WTC11 (cell line): ENCODE measurements around the gene LPCAT1. TPM values are rescaled to one million over a fixed set of nuclear protein-coding genes. Genes with fewer than 3 reads are reported as not detected.

Experiments used
- ATAC-seq: fragments of 200-7000 bp; cut with Tn5 transposase; 2 replicates; pipeline ENCODE4 v1.10.0; 2021; ENCODE audit warnings: mild to moderate bottlenecking, moderate library complexity
- CTCF ChIA-PET: fragments of 300-600 bp; sonication (Branson Sonifier 250); formaldehyde crosslinking; loops from one replicate; lab custom pipeline; 2021; ENCODE audit warnings: antibody characterized with exemption; lab: Charles Lee
- POLR2A ChIA-PET: fragments of 350-600 bp; sonication (Branson Sonifier 250); formaldehyde crosslinking; loops from one replicate; lab custom pipeline; 2021; ENCODE audit warnings: antibody characterized with exemption; lab: Charles Lee
- DNase-seq: peaks from one replicate; pipeline ENCODE4 v3.0.0; 2021; ENCODE audit warnings: low spot score
- H3K27ac Mint-ChIP-seq: 2 replicates; pipeline ENCODE4 v1.8.0; 2021; ENCODE audit warnings: mixed read lengths
- H3K27me3 Mint-ChIP-seq: 2 replicates; pipeline ENCODE4 v1.8.0; 2021; ENCODE audit warnings: low read depth, mild to moderate bottlenecking, moderate library complexity, mixed read lengths
- H3K36me3 Mint-ChIP-seq: 2 replicates; pipeline ENCODE4 v1.8.0; 2021; ENCODE audit warnings: mixed read lengths
- H3K4me1 Mint-ChIP-seq: 2 replicates; pipeline ENCODE4 v1.8.0; 2022; ENCODE audit warnings: mixed read lengths
- H3K4me3 Mint-ChIP-seq: 2 replicates; pipeline ENCODE4 v1.8.0; 2021; ENCODE audit warnings: mild to moderate bottlenecking, moderate library complexity, mixed read lengths
- H3K9me3 Mint-ChIP-seq: 2 replicates; pipeline ENCODE4 v1.8.0; 2021; ENCODE audit warnings: mixed read lengths
- CBFB ChIP-seq: sonication (generic); formaldehyde crosslinking; IDR thresholded peaks from 2 replicates; pipeline ENCODE4 v1.8.1; 2022; ENCODE audit warnings: mild to moderate bottlenecking, low read depth, missing genetic modification reagents
- E2F4 ChIP-seq: sonication (generic); formaldehyde crosslinking; IDR thresholded peaks from 2 replicates; pipeline ENCODE4 v1.8.1; 2022; ENCODE audit warnings: low read depth, mild to moderate bottlenecking, moderate library complexity, missing genetic modification reagents, borderline replicate concordance
- ETV6 ChIP-seq: sonication (generic); formaldehyde crosslinking; IDR thresholded peaks from 2 replicates; pipeline ENCODE4 v1.8.1; 2022; ENCODE audit warnings: mild to moderate bottlenecking, missing genetic modification reagents
- FOXK1 ChIP-seq: sonication (generic); formaldehyde crosslinking; IDR thresholded peaks from 2 replicates; pipeline ENCODE4 v1.8.0; 2022; ENCODE audit warnings: mild to moderate bottlenecking, moderate library complexity, missing genetic modification reagents
- GTF2I ChIP-seq: fragments of 250-450 bp; sonication (Bioruptor Pico); conservative IDR thresholded peaks from 2 replicates; pipeline ENCODE4 v1.4.0; 2021; ENCODE audit warnings: mild to moderate bottlenecking
- HMGA2 ChIP-seq: fragments of 250-450 bp; sonication (Bioruptor Pico); IDR thresholded peaks from 2 replicates; pipeline ENCODE4 v1.4.0; 2021; ENCODE audit warnings: mild to moderate bottlenecking, moderate library complexity
- MLX ChIP-seq: sonication (generic); formaldehyde crosslinking; IDR thresholded peaks from 2 replicates; pipeline ENCODE4 v1.8.1; 2023; ENCODE audit warnings: mild to moderate bottlenecking, missing genetic modification reagents, moderate library complexity
- NFYB ChIP-seq: sonication (generic); formaldehyde crosslinking; conservative IDR thresholded peaks from 2 replicates; pipeline ENCODE4 v1.8.0; 2022; ENCODE audit warnings: low read depth, missing genetic modification reagents
- NR3C1 ChIP-seq: sonication (generic); formaldehyde crosslinking; conservative IDR thresholded peaks from 2 replicates; pipeline ENCODE4 v1.8.1; 2023; ENCODE audit warnings: low read depth, mild to moderate bottlenecking, missing genetic modification reagents
- ZBTB21 ChIP-seq: sonication (generic); formaldehyde crosslinking; IDR thresholded peaks from 2 replicates; pipeline ENCODE4 v1.8.1; 2023; ENCODE audit warnings: mild to moderate bottlenecking, missing genetic modification reagents, borderline replicate concordance
- ZNF263 ChIP-seq: sonication (generic); formaldehyde crosslinking; IDR thresholded peaks from 2 replicates; pipeline ENCODE4 v1.8.1; 2022; ENCODE audit warnings: low read depth, mild to moderate bottlenecking, moderate library complexity, missing genetic modification reagents
- ZNF281 ChIP-seq: sonication (generic); formaldehyde crosslinking; IDR thresholded peaks from 2 replicates; pipeline ENCODE4 v1.8.0; 2023; ENCODE audit warnings: mild to moderate bottlenecking, missing genetic modification reagents
- ZNF671 ChIP-seq: fragments of 250-450 bp; sonication (Bioruptor Pico); IDR thresholded peaks from 2 replicates; pipeline ENCODE4 v1.8.0; 2021; ENCODE audit warnings: mild to moderate bottlenecking
- total RNA-seq: library from RNA; stranded (reverse); gene quantifications from 3 replicates; pipeline ENCODE4 v1.2.3, GENCODE V29; 2021
- TF ChIP-seq, protein P1 (sequence below): fragments of 250-450 bp; sonication (Bioruptor Pico); IDR thresholded peaks from 2 replicates; pipeline ENCODE4 v2.1.2; 2022; ENCODE audit warnings: mild to moderate bottlenecking, moderate library complexity
- TF ChIP-seq, protein P2 (sequence below): sonication (generic); formaldehyde crosslinking; IDR thresholded peaks from 2 replicates; pipeline ENCODE4 v1.8.1; 2022; ENCODE audit warnings: missing genetic modification reagents, borderline replicate concordance
- TF ChIP-seq, protein P3 (sequence below): fragments of 250-450 bp; sonication (Bioruptor Pico); IDR thresholded peaks from 2 replicates; pipeline ENCODE4 v1.8.0; 2021; ENCODE audit warnings: mild to moderate bottlenecking
- TF ChIP-seq, protein P4 (sequence below): fragments of 250-450 bp; sonication (Bioruptor Pico); IDR thresholded peaks from 2 replicates; pipeline ENCODE4 v1.9.0; 2021; ENCODE audit warnings: moderate library complexity, mild to moderate bottlenecking, inconsistent platforms, borderline replicate concordance
- TF ChIP-seq, protein P5 (sequence below): sonication (generic); formaldehyde crosslinking; IDR thresholded peaks from 2 replicates; pipeline ENCODE4 v1.8.0; 2022; ENCODE audit warnings: mild to moderate bottlenecking, missing genetic modification reagents
- TF ChIP-seq, protein P6 (sequence below): sonication (generic); formaldehyde crosslinking; IDR thresholded peaks from 2 replicates; pipeline ENCODE4 v1.8.1; 2023; ENCODE audit warnings: mild to moderate bottlenecking, moderate library complexity, missing genetic modification reagents

Gene LPCAT1
- total RNA-seq, 1 experiment from 2014 or later: 206 TPM

DNA sequence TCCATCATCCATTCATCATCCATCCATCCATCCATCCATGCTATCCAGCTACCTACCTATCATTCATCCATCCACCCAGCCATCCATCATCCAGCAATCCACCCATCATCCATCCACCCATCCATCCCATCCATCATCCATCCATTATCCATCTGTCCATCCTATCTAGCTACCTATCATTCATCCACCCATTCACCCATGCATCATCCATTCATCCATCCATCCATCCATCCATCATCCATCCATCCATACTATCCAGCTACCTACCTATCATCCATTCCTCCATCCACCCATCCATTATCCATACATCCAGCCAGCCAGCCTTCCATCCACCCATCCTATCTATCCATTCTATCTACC lies 104.9 kb downstream of the LPCAT1 start:
- Mint-ChIP-seq H3K36me3 (no peaks in the 10 kb centered on the region), H3K27ac (no peak overlapping the region)
- DNase-seq (no peak), ATAC-seq (no peak)
- TF ChIP-seq E2F4 (CRISPR knock-in tag) (no peak), HMGA2 (no peak), ZBTB21 (no peak), ZNF281 (CRISPR knock-in tag) (no peak), FOXK1 (no peak), MLX (CRISPR knock-in tag) (no peak), ZNF263 (CRISPR knock-in tag) (no peak), ZNF671 (no peak), NFYB (no peak), NR3C1 (no peak), CBFB (no peak), ETV6 (CRISPR knock-in tag) (no peak), GTF2I (CRISPR knock-in tag) (no peak)
- TF ChIP-seq, protein P1, sequence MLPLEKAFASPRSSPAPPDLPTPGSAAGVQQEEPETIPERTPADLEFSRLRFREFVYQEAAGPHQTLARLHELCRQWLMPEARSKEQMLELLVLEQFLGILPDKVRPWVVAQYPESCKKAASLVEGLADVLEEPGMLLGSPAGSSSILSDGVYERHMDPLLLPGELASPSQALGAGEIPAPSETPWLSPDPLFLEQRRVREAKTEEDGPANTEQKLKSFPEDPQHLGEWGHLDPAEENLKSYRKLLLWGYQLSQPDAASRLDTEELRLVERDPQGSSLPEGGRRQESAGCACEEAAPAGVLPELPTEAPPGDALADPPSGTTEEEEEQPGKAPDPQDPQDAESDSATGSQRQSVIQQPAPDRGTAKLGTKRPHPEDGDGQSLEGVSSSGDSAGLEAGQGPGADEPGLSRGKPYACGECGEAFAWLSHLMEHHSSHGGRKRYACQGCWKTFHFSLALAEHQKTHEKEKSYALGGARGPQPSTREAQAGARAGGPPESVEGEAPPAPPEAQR: no peak
- TF ChIP-seq, protein P2, sequence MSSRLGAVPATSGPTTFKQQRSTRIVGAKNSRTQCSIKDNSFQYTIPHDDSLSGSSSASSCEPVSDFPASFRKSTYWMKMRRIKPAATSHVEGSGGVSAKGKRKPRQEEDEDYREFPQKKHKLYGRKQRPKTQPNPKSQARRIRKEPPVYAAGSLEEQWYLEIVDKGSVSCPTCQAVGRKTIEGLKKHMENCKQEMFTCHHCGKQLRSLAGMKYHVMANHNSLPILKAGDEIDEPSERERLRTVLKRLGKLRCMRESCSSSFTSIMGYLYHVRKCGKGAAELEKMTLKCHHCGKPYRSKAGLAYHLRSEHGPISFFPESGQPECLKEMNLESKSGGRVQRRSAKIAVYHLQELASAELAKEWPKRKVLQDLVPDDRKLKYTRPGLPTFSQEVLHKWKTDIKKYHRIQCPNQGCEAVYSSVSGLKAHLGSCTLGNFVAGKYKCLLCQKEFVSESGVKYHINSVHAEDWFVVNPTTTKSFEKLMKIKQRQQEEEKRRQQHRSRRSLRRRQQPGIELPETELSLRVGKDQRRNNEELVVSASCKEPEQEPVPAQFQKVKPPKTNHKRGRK (CRISPR knock-in tag): no peak
- TF ChIP-seq, protein P3, sequence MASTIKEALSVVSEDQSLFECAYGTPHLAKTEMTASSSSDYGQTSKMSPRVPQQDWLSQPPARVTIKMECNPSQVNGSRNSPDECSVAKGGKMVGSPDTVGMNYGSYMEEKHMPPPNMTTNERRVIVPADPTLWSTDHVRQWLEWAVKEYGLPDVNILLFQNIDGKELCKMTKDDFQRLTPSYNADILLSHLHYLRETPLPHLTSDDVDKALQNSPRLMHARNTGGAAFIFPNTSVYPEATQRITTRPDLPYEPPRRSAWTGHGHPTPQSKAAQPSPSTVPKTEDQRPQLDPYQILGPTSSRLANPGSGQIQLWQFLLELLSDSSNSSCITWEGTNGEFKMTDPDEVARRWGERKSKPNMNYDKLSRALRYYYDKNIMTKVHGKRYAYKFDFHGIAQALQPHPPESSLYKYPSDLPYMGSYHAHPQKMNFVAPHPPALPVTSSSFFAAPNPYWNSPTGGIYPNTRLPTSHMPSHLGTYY: no peak
- TF ChIP-seq, protein P4, sequence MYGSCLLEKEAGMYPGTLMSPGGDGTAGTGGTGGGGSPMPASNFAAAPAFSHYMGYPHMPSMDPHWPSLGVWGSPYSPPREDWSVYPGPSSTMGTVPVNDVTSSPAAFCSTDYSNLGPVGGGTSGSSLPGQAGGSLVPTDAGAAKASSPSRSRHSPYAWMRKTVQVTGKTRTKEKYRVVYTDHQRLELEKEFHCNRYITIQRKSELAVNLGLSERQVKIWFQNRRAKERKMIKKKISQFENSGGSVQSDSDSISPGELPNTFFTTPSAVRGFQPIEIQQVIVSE (CRISPR knock-in tag): no peak
- TF ChIP-seq, protein P5, sequence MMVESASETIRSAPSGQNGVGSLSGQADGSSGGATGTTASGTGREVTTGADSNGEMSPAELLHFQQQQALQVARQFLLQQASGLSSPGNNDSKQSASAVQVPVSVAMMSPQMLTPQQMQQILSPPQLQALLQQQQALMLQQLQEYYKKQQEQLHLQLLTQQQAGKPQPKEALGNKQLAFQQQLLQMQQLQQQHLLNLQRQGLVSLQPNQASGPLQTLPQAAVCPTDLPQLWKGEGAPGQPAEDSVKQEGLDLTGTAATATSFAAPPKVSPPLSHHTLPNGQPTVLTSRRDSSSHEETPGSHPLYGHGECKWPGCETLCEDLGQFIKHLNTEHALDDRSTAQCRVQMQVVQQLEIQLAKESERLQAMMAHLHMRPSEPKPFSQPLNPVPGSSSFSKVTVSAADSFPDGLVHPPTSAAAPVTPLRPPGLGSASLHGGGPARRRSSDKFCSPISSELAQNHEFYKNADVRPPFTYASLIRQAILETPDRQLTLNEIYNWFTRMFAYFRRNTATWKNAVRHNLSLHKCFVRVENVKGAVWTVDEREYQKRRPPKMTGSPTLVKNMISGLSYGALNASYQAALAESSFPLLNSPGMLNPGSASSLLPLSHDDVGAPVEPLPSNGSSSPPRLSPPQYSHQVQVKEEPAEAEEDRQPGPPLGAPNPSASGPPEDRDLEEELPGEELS (CRISPR knock-in tag): no peak
- TF ChIP-seq, protein P6, sequence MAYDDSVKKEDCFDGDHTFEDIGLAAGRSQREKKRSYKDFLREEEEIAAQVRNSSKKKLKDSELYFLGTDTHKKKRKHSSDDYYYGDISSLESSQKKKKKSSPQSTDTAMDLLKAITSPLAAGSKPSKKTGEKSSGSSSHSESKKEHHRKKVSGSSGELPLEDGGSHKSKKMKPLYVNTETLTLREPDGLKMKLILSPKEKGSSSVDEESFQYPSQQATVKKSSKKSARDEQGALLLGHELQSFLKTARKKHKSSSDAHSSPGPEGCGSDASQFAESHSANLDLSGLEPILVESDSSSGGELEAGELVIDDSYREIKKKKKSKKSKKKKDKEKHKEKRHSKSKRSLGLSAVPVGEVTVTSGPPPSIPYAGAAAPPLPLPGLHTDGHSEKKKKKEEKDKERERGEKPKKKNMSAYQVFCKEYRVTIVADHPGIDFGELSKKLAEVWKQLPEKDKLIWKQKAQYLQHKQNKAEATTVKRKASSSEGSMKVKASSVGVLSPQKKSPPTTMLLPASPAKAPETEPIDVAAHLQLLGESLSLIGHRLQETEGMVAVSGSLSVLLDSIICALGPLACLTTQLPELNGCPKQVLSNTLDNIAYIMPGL: no peak
- TF ChIP-seq, all 79 proteins: peak for 0
- H3K9me3 Mint-ChIP-seq: peaks cover 25% of the 10 kb centered on the region
- H3K4me1 Mint-ChIP-seq: no peaks in the 10 kb centered on the region
- H3K4me3 Mint-ChIP-seq: no peak overlapping the region
- ChIA-PET CTCF (interaction anchor here (1.0 kb wide), 1 partner anchor 49 kb away, joined by 3 read pairs; no protein-coding TSS in a partner anchor), POLR2A (no interaction called here)
- H3K27me3 Mint-ChIP-seq: no peaks in the 10 kb centered on the region; the same call in 1 of the 2 replicates
